OCI-LY3 (cell line): ENCODE data around the gene PPP2R2B.

Experiments used
- EZH2phosphoT487 ChIP-seq: fragments of 200-600 bp; shearing (Covaris generic); IDR thresholded peaks from 2 replicates; pipeline ENCODE4 v1.6.1; 2018; ENCODE audit warnings: antibody characterized with exemption, mixed run types, low read depth
- TF ChIP-seq, protein P1 (sequence below): fragments of 200-600, 300-600 bp; sonication (generic); IDR thresholded peaks from 2 replicates; pipeline ENCODE4 v1.5.1; 2014; ENCODE audit warnings: antibody characterized with exemption, low read length, low read depth

DNA sequence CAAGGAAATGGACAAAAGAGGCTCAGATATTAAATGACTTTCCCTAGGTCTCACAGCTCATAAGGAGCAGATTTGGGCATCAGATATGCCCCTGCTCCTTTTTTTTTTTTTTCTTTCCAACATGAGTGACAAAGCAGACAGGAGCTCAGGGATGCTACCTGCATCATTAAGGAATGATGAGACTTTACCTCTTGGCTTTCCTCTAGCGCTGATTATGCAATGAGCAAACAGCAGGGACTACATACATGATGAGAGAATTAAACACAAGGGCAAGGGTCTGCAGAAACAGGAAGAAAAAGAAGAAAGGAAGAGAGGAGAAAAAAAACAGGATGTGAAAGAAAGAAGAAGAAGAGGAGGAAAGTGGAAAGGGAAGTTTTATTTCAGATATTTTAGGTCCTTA lies 179.9 kb downstream of the PPP2R2B start:
- TF ChIP-seq, protein P1, sequence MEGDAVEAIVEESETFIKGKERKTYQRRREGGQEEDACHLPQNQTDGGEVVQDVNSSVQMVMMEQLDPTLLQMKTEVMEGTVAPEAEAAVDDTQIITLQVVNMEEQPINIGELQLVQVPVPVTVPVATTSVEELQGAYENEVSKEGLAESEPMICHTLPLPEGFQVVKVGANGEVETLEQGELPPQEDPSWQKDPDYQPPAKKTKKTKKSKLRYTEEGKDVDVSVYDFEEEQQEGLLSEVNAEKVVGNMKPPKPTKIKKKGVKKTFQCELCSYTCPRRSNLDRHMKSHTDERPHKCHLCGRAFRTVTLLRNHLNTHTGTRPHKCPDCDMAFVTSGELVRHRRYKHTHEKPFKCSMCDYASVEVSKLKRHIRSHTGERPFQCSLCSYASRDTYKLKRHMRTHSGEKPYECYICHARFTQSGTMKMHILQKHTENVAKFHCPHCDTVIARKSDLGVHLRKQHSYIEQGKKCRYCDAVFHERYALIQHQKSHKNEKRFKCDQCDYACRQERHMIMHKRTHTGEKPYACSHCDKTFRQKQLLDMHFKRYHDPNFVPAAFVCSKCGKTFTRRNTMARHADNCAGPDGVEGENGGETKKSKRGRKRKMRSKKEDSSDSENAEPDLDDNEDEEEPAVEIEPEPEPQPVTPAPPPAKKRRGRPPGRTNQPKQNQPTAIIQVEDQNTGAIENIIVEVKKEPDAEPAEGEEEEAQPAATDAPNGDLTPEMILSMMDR = no peak
- TF ChIP-seq EZH2phosphoT487 = no peak
